Mucosa of descending colon (tissue), 3 donors: Measurements from ENCODE around the gene DDRGK1. TPM values are rescaled to one million over a fixed set of nuclear protein-coding genes. Genes with fewer than 3 reads are reported as not detected.
"Not testable (repeated sequence)": the region's sequence is repeated elsewhere in the genome, so short reads cannot be mapped to it uniquely, and the experiment has no call there.

ENCODE experiments used
- ATAC-seq: fragments of 200-7000 bp; cut with Tn5 transposase; one replicate; pipeline ENCODE4 v1.9.1; 2020; ENCODE audit warnings: mild to moderate bottlenecking, moderate library complexity
- DNase-seq, 3 donors: peaks; one replicate each; pipeline ENCODE4 v3.0.0-alpha.2; 2020
- H3K36me3 ChIP-seq: fragments of 200-600 bp; one replicate; pipeline ENCODE4 v1.8.0; 2021; ENCODE audit warnings: low read depth, mild to moderate bottlenecking
- H3K4me1 ChIP-seq: fragments of 200-600 bp; one replicate; pipeline ENCODE4 v1.8.0; 2021; ENCODE audit warnings: low read depth, mild to moderate bottlenecking
- H3K4me3 ChIP-seq: fragments of 200-600 bp; one replicate; pipeline ENCODE4 v1.8.0; 2021; ENCODE audit warnings: mild to moderate bottlenecking
- H3K9me3 ChIP-seq: fragments of 200-600 bp; one replicate; pipeline ENCODE4 v1.8.0; 2021; ENCODE audit warnings: mild to moderate bottlenecking
- CTCF ChIP-seq: fragments of 200-600 bp; IDR thresholded peaks from one replicate; pipeline ENCODE4 v1.8.0; 2022; ENCODE audit warnings: antibody characterized with exemption, mild to moderate bottlenecking
- intact Hi-C, 2 donors: fragments of 100-400 bp; cut with DNase I in 1 of 2; cut with micrococcal nuclease in 1 of 2; formaldehyde crosslinking; loops; one replicate each; pipeline versions ENCODE4 v1.11.0 to v1.11.1; 2022; cut with DNase I, micrococcal nuclease
- total RNA-seq, 3 donors: library from RNA; stranded (reverse); fragmentation: NEBNext Ultra II Directional in 2 of 3; extraction: Animal tissue kit (Norgen Biotek cat#: 25700) in 2 of 3; gene quantifications; one replicate each; pipeline versions ENCODE4 v1.2.1 to v1.2.4, GENCODE V29; 2021 to 2023
- donor health status: DM: no; HTN: no; CAD: no; lungs with moderate emphysema.
- donor health status: DM: no; HTN: no; CAD: no.
- donor health status: DM: no; HTN: yes; CAD: no.

DDRGK1 gene
- total RNA-seq, 3 donors from 2014 or later: 51.3 to 80.3 (median 62.9) TPM

GRCh38 chr20:3160418-3160817 lies 44.1 kb downstream of the DDRGK1 start:
- Histone ChIP-seq H3K9me3 (no peaks in the 10 kb centered on the region), H3K4me3 (no peak overlapping the region), H3K4me1 (peaks cover 22% of the 10 kb centered on the region), H3K36me3 (no peaks in the 10 kb centered on the region)
- TF ChIP-seq CTCF: no peak
- DNase-seq (no peak), ATAC-seq (no peak)
- intact Hi-C loops: no loop called here

GRCh38 chr20:3158968-3159431 lies 45.5 kb downstream of the DDRGK1 start:
- Histone ChIP-seq H3K9me3 (no peaks in the 10 kb centered on the region), H3K4me3 (peak overlapping the region; percentile 99), H3K4me1 (peaks cover 22% of the 10 kb centered on the region), H3K36me3 (no peaks in the 10 kb centered on the region)
- intact Hi-C loops: no loop called here
- DNase-seq (no peak), ATAC-seq (peak; percentile 4)
- no peak for TF ChIP-seq CTCF

GRCh38 chr20:3157817-3158216 lies 46.7 kb downstream of the DDRGK1 start:
- intact Hi-C loops: no loop called here
- DNase-seq (no peak), ATAC-seq (no peak)
- Histone ChIP-seq H3K4me1 (peaks cover 22% of the 10 kb centered on the region), H3K4me3 (no peak overlapping the region), H3K36me3 (no peaks in the 10 kb centered on the region), H3K9me3 (no peaks in the 10 kb centered on the region)
- no peak for TF ChIP-seq CTCF

GRCh38 chr20:3156811-3157619 lies 47.5 kb downstream of the DDRGK1 start:
- Histone ChIP-seq H3K4me3 (no peak overlapping the region), H3K36me3 (no peaks in the 10 kb centered on the region), H3K9me3 (no peaks in the 10 kb centered on the region), H3K4me1 (peaks cover 22% of the 10 kb centered on the region)
- intact Hi-C loops: no loop called here
- DNase-seq (no peak), ATAC-seq (no peak)
- no peak for TF ChIP-seq CTCF

- DNase-seq, ATAC-seq, H3K4me1 ChIP-seq, H3K4me3 ChIP-seq, H3K9me3 ChIP-seq, intact Hi-C loops: not testable (repeated sequence)
- H3K36me3 ChIP-seq: peaks cover 13% of the 10 kb centered on the region
Measured at GRCh38 chr20:3152057-3152644, 52.3 kb downstream of the DDRGK1 start.

GRCh38 chr20:3150908-3151307 lies 53.6 kb downstream of the DDRGK1 start:
- peaks cover 13% of the 10 kb centered on the region for H3K36me3 ChIP-seq
- no peaks in the 10 kb centered on the region for H3K4me1 ChIP-seq

More at GRCh38 chr20:3150908-3151307, 53.6 kb downstream of the DDRGK1 start:
- no peak for ATAC-seq
- intact Hi-C loops: no loop called here
- TF ChIP-seq CTCF: no peak
- H3K4me3 ChIP-seq: no peak overlapping the region
- no peaks in the 10 kb centered on the region for H3K9me3 ChIP-seq
- DNase-seq: no peak
